ENCODE data around the gene TEX51.

The TEX51 gene

GRCh38 chr2:126898636-126899035, at the start of gene TEX51:
Gene TEX51 (plus strand): TSS chr2:126898890. CDS start chr2:126898919, 29 bp downstream.
- DNase-seq = no peak

- DNase-seq = no peak
Measured at GRCh38 chr2:126849054-126849453, 49.6 kb upstream of the TEX51 start.

GRCh38 chr2:126849486-126849885, 49.2 kb upstream of the TEX51 start:
- no peak for DNase-seq

GRCh38 chr2:126849991-126850535, 48.6 kb upstream of the TEX51 start:
- DNase-seq = no peak

- no peak for DNase-seq
Measured at GRCh38 chr2:126850940-126851339, 47.8 kb upstream of the TEX51 start.

GRCh38 chr2:126851756-126852155, 46.9 kb upstream of the TEX51 start:
- no peak for DNase-seq

GRCh38 chr2:126852361-126852760, 46.3 kb upstream of the TEX51 start:
- no peak for DNase-seq

- DNase-seq = no peak
Measured at GRCh38 chr2:126855606-126856005, 43.1 kb upstream of the TEX51 start.

- no peak for DNase-seq
Measured at GRCh38 chr2:126856403-126856802, 42.3 kb upstream of the TEX51 start.

GRCh38 chr2:126857502-126857901, 41.2 kb upstream of the TEX51 start:
- no peak for DNase-seq

- no peak for DNase-seq
Measured at GRCh38 chr2:126858013-126858412, 40.7 kb upstream of the TEX51 start.

- no peak for DNase-seq
Measured at GRCh38 chr2:126858436-126858835, 40.3 kb upstream of the TEX51 start.

GRCh38 chr2:126858991-126859390, 39.7 kb upstream of the TEX51 start:
- no peak for DNase-seq

GRCh38 chr2:126859631-126860030, 39.1 kb upstream of the TEX51 start:
- no peak for DNase-seq

GRCh38 chr2:126860385-126860784, 38.3 kb upstream of the TEX51 start:
- no peak for DNase-seq

- no peak for DNase-seq
Measured at GRCh38 chr2:126862730-126863129, 36.0 kb upstream of the TEX51 start.

- DNase-seq = no peak
Measured at GRCh38 chr2:126863336-126864015, 35.2 kb upstream of the TEX51 start.

- DNase-seq = no peak
Measured at GRCh38 chr2:126864861-126865260, 33.8 kb upstream of the TEX51 start.

GRCh38 chr2:126866451-126866850, 32.2 kb upstream of the TEX51 start:
- DNase-seq = no peak

- no peak for DNase-seq
Measured at GRCh38 chr2:126874961-126875360, 23.7 kb upstream of the TEX51 start.

- DNase-seq = no peak
Measured at GRCh38 chr2:126876631-126877030, 22.1 kb upstream of the TEX51 start.

- DNase-seq = no peak
Measured at GRCh38 chr2:126877041-126877440, 21.6 kb upstream of the TEX51 start.

GRCh38 chr2:126877861-126878565, 20.7 kb upstream of the TEX51 start:
- DNase-seq = no peak

GRCh38 chr2:126878601-126879000, 20.1 kb upstream of the TEX51 start:
- no peak for DNase-seq
